GM12878 (cell line): ENCODE results near the gene ARIH2. TPM values are rescaled to one million over a fixed set of nuclear protein-coding genes. Genes with fewer than 3 reads are reported as not detected.
A peak's percentile ranks its signal among the peaks of the same experiment; 100 is the strongest.

Experiments
- ATF3 ChIP-seq: IDR thresholded peaks from 2 replicates; pipeline ENCODE4 v1.6.1; 2011; ENCODE audit warnings: low read depth, mild to moderate bottlenecking, low read length, moderate library complexity, borderline replicate concordance; ENCODE audit errors: extremely low read depth
- ATF7 ChIP-seq: fragments of 450-650 bp; IDR thresholded peaks from 2 replicates; pipeline ENCODE4 v1.6.1; 2016; ENCODE audit warnings: low read depth, mild to moderate bottlenecking
- BACH1 ChIP-seq: fragments of 450-650 bp; IDR thresholded peaks from 2 replicates; pipeline ENCODE4 v1.6.1; 2017; ENCODE audit warnings: mild to moderate bottlenecking, borderline replicate concordance
- CEBPB ChIP-seq, 2 experiments: fragments of 150-350 bp in 1 of 2; IDR thresholded peaks; 2 replicates each; pipeline ENCODE4 v1.6.1; 2012 to 2014; ENCODE audit warnings: low read depth in 2 of 2, low read length in 2 of 2, borderline replicate concordance in 1 of 2, inconsistent platforms in 1 of 2
- CTCF ChIP-seq, 3 experiments: IDR thresholded peaks in 2 of 3; conservative IDR thresholded peaks in 1 of 3; 2 replicates each; pipeline ENCODE4 v1.5.1; 2011; ENCODE audit warnings: low read depth in 3 of 3, low read length in 3 of 3, mild to moderate bottlenecking in 3 of 3, control low read depth in 2 of 3, moderate library complexity in 2 of 3, inconsistent platforms in 1 of 3, mixed read lengths in 1 of 3; ENCODE audit not compliant: control insufficient read depth in 2 of 3, insufficient read depth in 1 of 3; ENCODE audit errors: extremely low read depth in 1 of 3
- E2F4 ChIP-seq: IDR thresholded peaks from 2 replicates; pipeline ENCODE4 v1.6.1; 2012; ENCODE audit warnings: low read depth, low read length, improper control_type of control experiment
- E2F8 ChIP-seq: fragments of 450-650 bp; IDR thresholded peaks from 2 replicates; pipeline ENCODE4 v1.6.1; 2018; ENCODE audit warnings: mild to moderate bottlenecking, low read depth, moderate library complexity; ENCODE audit not compliant: partially characterized antibody
- EGR1 ChIP-seq, 2 experiments: IDR thresholded peaks; 1 replicate in 1 of 2; 2 replicates in 1 of 2; pipeline ENCODE4 v1.6.1; 2011 to 2012; ENCODE audit warnings: low read depth in 2 of 2, low read length in 2 of 2, borderline replicate concordance in 1 of 2, mild to moderate bottlenecking in 1 of 2, moderate library complexity in 1 of 2
- JUND ChIP-seq: IDR thresholded peaks from 2 replicates; pipeline ENCODE4 v1.6.1; 2012; ENCODE audit warnings: low read depth, mild to moderate bottlenecking, low read length, improper control_type of control experiment, moderate library complexity
- MEF2A ChIP-seq: IDR thresholded peaks from 2 replicates; pipeline ENCODE4 v1.6.1; 2011; ENCODE audit warnings: low read depth, mild to moderate bottlenecking, low read length, moderate library complexity; ENCODE audit not compliant: insufficient read depth
- NR2C1 ChIP-seq: fragments of 450-650 bp; IDR thresholded peaks from 2 replicates; pipeline ENCODE4 v1.6.1; 2017; ENCODE audit warnings: antibody characterized with exemption, mild to moderate bottlenecking, moderate library complexity
- POLR2AphosphoS5 ChIP-seq: IDR thresholded peaks from 2 replicates; pipeline ENCODE4 v1.6.1; 2011; ENCODE audit warnings: mild to moderate bottlenecking, low read length, inconsistent platforms
- RAD51 ChIP-seq: fragments of 450-650 bp; IDR thresholded peaks from 2 replicates; pipeline ENCODE4 v1.6.1; 2016; ENCODE audit warnings: moderate library complexity, mild to moderate bottlenecking, inconsistent platforms
- RCOR1 ChIP-seq: conservative IDR thresholded peaks from 2 replicates; pipeline ENCODE4 v1.6.1; 2012; ENCODE audit warnings: low read depth, low read length, improper control_type of control experiment
- RELA ChIP-seq: fragments of 450-650 bp; IDR thresholded peaks from 2 replicates; pipeline ENCODE4 v1.8.0; 2014; ENCODE audit warnings: borderline replicate concordance; ENCODE audit not compliant: partially characterized antibody
- RFX5 ChIP-seq: IDR thresholded peaks from 2 replicates; pipeline ENCODE4 v1.6.1; 2011; ENCODE audit warnings: low read depth, low read length, improper control_type of control experiment
- SPI1 ChIP-seq: IDR thresholded peaks from 2 replicates; pipeline ENCODE4 v1.6.1; 2011; ENCODE audit warnings: low read depth, mild to moderate bottlenecking, low read length, moderate library complexity, borderline replicate concordance; ENCODE audit not compliant: insufficient read depth
- SREBF2 ChIP-seq: IDR thresholded peaks from 2 replicates; pipeline ENCODE4 v1.6.1; 2012; ENCODE audit warnings: mild to moderate bottlenecking, low read length
- ZBTB11 ChIP-seq: fragments of 450-650 bp; formaldehyde crosslinking; IDR thresholded peaks from 2 replicates; pipeline ENCODE4 v1.5.0; 2022; ENCODE audit warnings: mild to moderate bottlenecking, missing genetic modification characterization
- ZNF217 ChIP-seq: fragments of 450-650 bp; IDR thresholded peaks from 2 replicates; pipeline ENCODE4 v1.6.1; 2017; ENCODE audit warnings: antibody characterized with exemption, mild to moderate bottlenecking
- polyA plus RNA-seq, 11 experiments: library from polyadenylated mRNA; depleted of rRNA in 4 of 11; unstranded in 6 of 11; stranded (reverse) in 5 of 11; fragments of >200 nt; fragmentation: Nextera tagmentation in 4 of 11; fragmentation: Illumina TruSeq in 1 of 11; extraction: Ambion mirVana in 4 of 11; extraction: Trizol in 1 of 11; gene quantifications; 1 replicate in 1 of 11; 2 replicates in 10 of 11; pipeline versions ENCODE4 v1.2.1 to v1.2.3, GENCODE V29; 2011 to 2016; ENCODE audit warnings: inconsistent platforms in 2 of 11, missing spikeins in 2 of 11, low read depth in 1 of 11
- total RNA-seq, 4 experiments: library from RNA; depleted of rRNA in 3 of 4; stranded (reverse); fragments of >200 nt in 3 of 4; fragmentation: Illumina TruSeq in 1 of 4; extraction: Trizol in 1 of 4; gene quantifications; 2 replicates each; pipeline versions ENCODE4 v1.2.1 to v1.2.3, GENCODE V29; 2013 to 2021

The ARIH2 gene
- total and polyA plus RNA-seq, 10 of the 15 experiments (the other 5 are each of a cell fraction or from before 2014, with no cell fraction given): 18.7 to 74.7 (median 63.7) TPM

DNA sequence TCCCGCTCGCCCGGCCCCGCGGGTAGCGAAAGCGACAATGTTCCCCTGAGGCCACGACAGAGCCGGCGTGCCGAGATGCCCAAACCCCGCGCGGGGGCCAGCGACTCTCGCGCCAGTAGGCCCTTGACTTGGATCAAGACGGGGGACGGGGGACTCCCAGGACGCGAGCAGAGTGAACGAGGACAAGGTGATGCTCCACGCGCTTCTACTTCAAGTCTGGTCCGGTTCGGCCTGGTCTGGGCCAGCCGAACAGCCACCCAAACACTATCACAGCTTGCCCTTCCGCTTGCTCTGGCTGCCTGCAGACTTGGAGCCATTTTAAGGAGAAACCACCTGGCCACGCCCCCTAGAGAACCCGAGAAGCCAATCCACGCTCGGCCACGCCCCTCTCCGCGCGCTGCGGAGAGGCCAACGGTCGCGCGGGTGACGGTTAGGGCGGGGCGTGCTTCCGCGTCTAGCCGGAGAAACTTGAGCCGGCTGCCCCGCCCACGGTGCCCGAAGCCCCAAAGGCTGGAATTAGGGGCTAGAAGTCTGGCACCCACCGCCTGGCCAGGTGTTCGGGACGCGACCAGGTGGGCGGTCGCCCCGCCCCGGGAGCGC lies 102.7 kb downstream of the ARIH2 start (continued):
- 0 out of 2 replicates have a peak, but pooled peaks have one; percentile 12 for TF ChIP-seq JUND
- TF ChIP-seq MEF2A: no peak
- TF ChIP-seq RCOR1: peak; percentile 37; the same call in 1 of the 2 replicates
- TF ChIP-seq SPI1: peak; percentile 24; the same call in 1 of the 2 replicates
- TF ChIP-seq NR2C1: no peak; the same call in 1 of the 2 replicates
- TF ChIP-seq BACH1: peak; percentile 35
- TF ChIP-seq E2F8: no peak
- TF ChIP-seq RAD51: no peak
- TF ChIP-seq ZBTB11 (CRISPR knock-in tag): peak; percentile 30; the same call in 1 of the 2 replicates
- no peak for TF ChIP-seq ZNF217
- peak; percentile 99 for TF ChIP-seq POLR2AphosphoS5
- no peak for TF ChIP-seq ATF3
- TF ChIP-seq ATF7: no peak
- no peak for TF ChIP-seq E2F4
- TF ChIP-seq EGR1 (IDR thresholded peaks at IDR 0.05; ENCODE audit: borderline replicate concordance in 1 of 2, low read depth in 2 of 2, low read length in 2 of 2): peak in 1 of 2 experiments; percentile 51; a peak in 1 of 3 replicates
- no peak for TF ChIP-seq SREBF2
- TF ChIP-seq RFX5: no peak
- no peak for TF ChIP-seq CTCF (IDR thresholded peaks at IDR 0.05 in 2 of 3, conservative IDR thresholded peaks at IDR 0.05 in 1 of 3; ENCODE audit: control insufficient read depth in 2 of 3, extremely low read depth in 1 of 3, insufficient read depth in 1 of 3, low read depth in 3 of 3, low read length in 3 of 3)
- no peak for TF ChIP-seq CEBPB (IDR thresholded peaks at IDR 0.05; ENCODE audit: borderline replicate concordance in 1 of 2, low read depth in 2 of 2, low read length in 2 of 2)
- peak; percentile 72 for TF ChIP-seq RELA
